ENCODE results near the gene UNC5A.

The UNC5A gene

DNA sequence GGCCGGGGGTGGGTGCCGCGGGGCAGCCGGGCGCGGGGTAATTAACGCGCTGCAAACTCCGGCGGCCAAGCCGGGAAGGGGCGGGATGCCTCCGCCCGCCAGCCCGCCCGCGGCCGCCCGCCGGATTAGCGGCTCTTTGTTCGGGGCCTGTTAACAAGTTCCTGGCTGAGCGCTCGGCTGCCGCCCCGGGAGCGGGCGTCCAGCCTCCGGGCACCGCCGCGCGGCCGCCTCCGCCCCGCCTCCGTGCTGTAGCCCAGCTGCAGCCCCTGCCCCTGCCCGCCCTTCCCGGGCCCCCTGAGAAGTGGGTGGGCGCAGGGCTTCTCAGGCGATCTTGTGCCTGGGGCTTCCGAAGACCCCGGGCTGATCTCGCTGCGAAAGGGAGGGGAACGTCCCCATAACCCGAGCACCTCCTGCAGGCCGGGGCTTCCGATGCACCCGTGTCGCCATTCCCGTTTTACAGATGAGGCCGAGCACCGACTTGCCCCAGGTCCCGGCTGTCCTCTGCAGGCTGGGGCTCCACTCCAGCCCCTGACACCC is 7.5 kb downstream of the UNC5A start (continued):
- TF ChIP-seq, protein P1, sequence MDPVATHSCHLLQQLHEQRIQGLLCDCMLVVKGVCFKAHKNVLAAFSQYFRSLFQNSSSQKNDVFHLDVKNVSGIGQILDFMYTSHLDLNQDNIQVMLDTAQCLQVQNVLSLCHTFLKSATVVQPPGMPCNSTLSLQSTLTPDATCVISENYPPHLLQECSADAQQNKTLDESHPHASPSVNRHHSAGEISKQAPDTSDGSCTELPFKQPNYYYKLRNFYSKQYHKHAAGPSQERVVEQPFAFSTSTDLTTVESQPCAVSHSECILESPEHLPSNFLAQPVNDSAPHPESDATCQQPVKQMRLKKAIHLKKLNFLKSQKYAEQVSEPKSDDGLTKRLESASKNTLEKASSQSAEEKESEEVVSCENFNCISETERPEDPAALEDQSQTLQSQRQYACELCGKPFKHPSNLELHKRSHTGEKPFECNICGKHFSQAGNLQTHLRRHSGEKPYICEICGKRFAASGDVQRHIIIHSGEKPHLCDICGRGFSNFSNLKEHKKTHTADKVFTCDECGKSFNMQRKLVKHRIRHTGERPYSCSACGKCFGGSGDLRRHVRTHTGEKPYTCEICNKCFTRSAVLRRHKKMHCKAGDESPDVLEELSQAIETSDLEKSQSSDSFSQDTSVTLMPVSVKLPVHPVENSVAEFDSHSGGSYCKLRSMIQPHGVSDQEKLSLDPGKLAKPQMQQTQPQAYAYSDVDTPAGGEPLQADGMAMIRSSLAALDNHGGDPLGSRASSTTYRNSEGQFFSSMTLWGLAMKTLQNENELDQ (tag by site-specific recombination; IDR thresholded peaks at IDR 0.05; ENCODE audit: low read depth): no peak
- no peak for TF ChIP-seq ZNF426 (tag by site-specific recombination; IDR thresholded peaks at IDR 0.05)
- peak; percentile 66; the same call in 1 of the 2 replicates for TF ChIP-seq ZBTB20 (tag by site-specific recombination; IDR thresholded peaks at IDR 0.05)
- no peak for TF ChIP-seq ZNF529 (tag by site-specific recombination; IDR thresholded peaks at IDR 0.05; ENCODE audit: insufficient replicate concordance)

DNA sequence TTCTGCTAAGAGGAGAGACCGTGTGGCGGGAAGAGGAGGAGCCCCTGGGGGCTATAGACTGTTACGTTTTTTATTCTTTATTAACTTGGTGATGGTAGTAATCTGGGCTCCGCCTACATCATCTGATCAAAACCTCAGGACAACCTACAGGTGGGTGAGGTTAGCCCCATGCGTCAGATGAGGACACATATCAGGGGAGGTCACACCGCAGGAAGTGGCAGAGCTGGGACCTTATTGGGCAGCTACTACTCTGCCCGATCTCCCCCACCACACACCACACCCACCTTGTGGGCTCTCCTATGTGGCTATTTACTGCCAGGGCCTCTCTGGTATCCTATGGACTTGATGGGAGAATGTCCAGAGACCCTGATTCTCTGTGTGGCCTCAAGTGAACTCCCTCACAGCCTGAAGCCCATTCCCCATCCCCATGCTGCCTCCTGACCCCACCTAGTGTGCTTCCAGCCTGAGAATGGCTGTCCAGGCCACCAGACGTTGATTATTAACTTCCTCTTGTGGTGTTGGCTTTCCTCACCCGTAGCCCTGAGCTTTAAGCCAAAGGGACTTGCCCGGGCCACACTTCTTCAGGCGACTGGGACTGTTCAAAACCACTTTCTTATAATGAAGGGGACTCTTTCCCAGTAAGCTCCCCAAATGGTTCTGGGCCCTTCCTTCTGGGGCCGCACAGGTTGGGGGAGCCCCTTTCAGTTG is 8.2 kb downstream of the UNC5A start:
- no peaks in the 10 kb centered on the region for H3K9me3 ChIP-seq (ENCODE audit: control insufficient read depth, insufficient read depth, low read depth, low read length)

DNA sequence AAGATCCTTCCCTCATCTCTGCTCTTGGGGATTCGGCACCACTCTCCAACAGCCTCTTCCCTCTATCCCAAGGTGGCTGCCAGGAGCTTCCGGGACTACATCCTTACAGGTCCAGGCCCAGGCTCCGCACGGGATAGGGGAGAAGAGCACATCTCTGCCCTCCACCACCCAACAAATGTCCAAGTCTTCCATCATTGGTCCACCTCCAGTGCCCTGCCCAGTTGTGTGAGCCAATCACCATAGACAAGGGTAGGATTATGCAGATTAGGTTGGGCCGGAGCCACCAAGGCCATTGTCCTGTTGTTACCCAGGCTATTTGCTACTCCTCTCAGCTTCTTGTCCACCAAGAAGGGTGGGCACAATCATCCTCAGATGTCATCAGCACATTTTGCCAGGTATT is 9.1 kb downstream of the UNC5A start:
- no peak overlapping the region for H3K27ac ChIP-seq (ENCODE audit: extremely low read depth, low read depth, low read length)
- ChIA-PET POLR2A (no interaction called here), CTCF (interaction anchor here (0.7 to 1.4 kb wide), 4 partner anchors 10 to 161 kb away, joined by 3 to 6 read pairs (median 4); no protein-coding TSS in a partner anchor)
- no peak overlapping the region for H3K4me3 ChIP-seq (ENCODE audit: low read depth, low read length)
- no peaks in the 10 kb centered on the region for H3K36me3 ChIP-seq (ENCODE audit: control insufficient read depth in 2 of 2, insufficient read depth in 1 of 2, low read length in 2 of 2)
- H3K9me3 ChIP-seq (ENCODE audit: control insufficient read depth, insufficient read depth, low read depth, low read length): no peaks in the 10 kb centered on the region
- TF ChIP-seq ZNF658 (tag by site-specific recombination; IDR thresholded peaks at IDR 0.05) (no peak), ZNF677 (tag by site-specific recombination; IDR thresholded peaks at IDR 0.05) (no peak), ZNF571 (tag by site-specific recombination; IDR thresholded peaks at IDR 0.05) (no peak), KLF16 (tag by site-specific recombination; IDR thresholded peaks at IDR 0.05) (no peak), ZNF473 (tag by site-specific recombination; IDR thresholded peaks at IDR 0.05) (no peak), ZNF138 (tag by site-specific recombination; IDR thresholded peaks at IDR 0.05; ENCODE audit: borderline replicate concordance) (no peak), ZNF2 (tag by site-specific recombination; IDR thresholded peaks at IDR 0.05) (no peak)
- H3K4me1 ChIP-seq (ENCODE audit: control insufficient read depth, insufficient read depth, low read length): no peaks in the 10 kb centered on the region

More for the DNA sequence above, 8.2 kb downstream of the UNC5A start:
- Histone ChIP-seq H3K36me3 (ENCODE audit: control insufficient read depth in 2 of 2, insufficient read depth in 1 of 2, low read length in 2 of 2) (no peaks in the 10 kb centered on the region), H3K4me3 (ENCODE audit: low read depth, low read length) (no peak overlapping the region; the same call in 1 of the 2 replicates), H3K27ac (ENCODE audit: extremely low read depth, low read depth, low read length) (no peak overlapping the region), H3K4me1 (ENCODE audit: control insufficient read depth, insufficient read depth, low read length) (no peaks in the 10 kb centered on the region)
- POLR2A ChIA-PET: no interaction called here
- TF ChIP-seq ZNF23 (tag by site-specific recombination; IDR thresholded peaks at IDR 0.05; ENCODE audit: borderline replicate concordance) (no peak), SP3 (tag by site-specific recombination; IDR thresholded peaks at IDR 0.05) (peak; percentile 35; the same call in 1 of the 2 replicates), SP2 (tag by site-specific recombination; IDR thresholded peaks at IDR 0.05) (0 out of 2 replicates have a peak, but pooled peaks have one; percentile 18), SCRT2 (tag by site-specific recombination; IDR thresholded peaks at IDR 0.05) (peak; percentile 93), ZNF600 (tag by site-specific recombination; IDR thresholded peaks at IDR 0.05) (0 out of 2 replicates have a peak, but pooled peaks have one; percentile 1), SCRT1 (tag by site-specific recombination; IDR thresholded peaks at IDR 0.05; ENCODE audit: borderline replicate concordance) (peak; percentile 56; the same call in 1 of the 2 replicates), ZFP69B (tag by site-specific recombination; IDR thresholded peaks at IDR 0.05) (no peak), ZBTB20 (tag by site-specific recombination; IDR thresholded peaks at IDR 0.05) (peak; percentile 16; the same call in 1 of the 2 replicates), ZNF239 (tag by site-specific recombination; IDR thresholded peaks at IDR 0.05) (no peak), ZNF830 (tag by site-specific recombination; IDR thresholded peaks at IDR 0.05; ENCODE audit: low read depth) (no peak), EGR2 (tag by site-specific recombination; IDR thresholded peaks at IDR 0.05; ENCODE audit: low read depth) (no peak), ZNF2 (tag by site-specific recombination; IDR thresholded peaks at IDR 0.05) (no peak), ZNF157 (tag by site-specific recombination; IDR thresholded peaks at IDR 0.05) (no peak), ZNF335 (tag by site-specific recombination; conservative IDR thresholded peaks at IDR 0.05) (peak; percentile 77), ZNF10 (tag by site-specific recombination; IDR thresholded peaks at IDR 0.05) (peak; percentile 2; the same call in 1 of the 2 replicates), KLF8 (tag by site-specific recombination; IDR thresholded peaks at IDR 0.05) (0 out of 2 replicates have a peak, but pooled peaks have one; percentile 3), SP7 (tag by site-specific recombination; IDR thresholded peaks at IDR 0.05) (no peak)
- CTCF ChIA-PET: interaction anchor here (0.7 to 1.4 kb wide), 4 partner anchors 10 to 160 kb away, joined by 3 to 6 read pairs (median 4); no protein-coding TSS in a partner anchor
